ENCODE results near the gene FBXW5. TPM values are rescaled to one million over a fixed set of nuclear protein-coding genes. Genes with fewer than 3 reads are reported as not detected.

FBXW5 gene
- total RNA-seq, 1 experiment from 2014 or later = 66.8 TPM

DNA sequence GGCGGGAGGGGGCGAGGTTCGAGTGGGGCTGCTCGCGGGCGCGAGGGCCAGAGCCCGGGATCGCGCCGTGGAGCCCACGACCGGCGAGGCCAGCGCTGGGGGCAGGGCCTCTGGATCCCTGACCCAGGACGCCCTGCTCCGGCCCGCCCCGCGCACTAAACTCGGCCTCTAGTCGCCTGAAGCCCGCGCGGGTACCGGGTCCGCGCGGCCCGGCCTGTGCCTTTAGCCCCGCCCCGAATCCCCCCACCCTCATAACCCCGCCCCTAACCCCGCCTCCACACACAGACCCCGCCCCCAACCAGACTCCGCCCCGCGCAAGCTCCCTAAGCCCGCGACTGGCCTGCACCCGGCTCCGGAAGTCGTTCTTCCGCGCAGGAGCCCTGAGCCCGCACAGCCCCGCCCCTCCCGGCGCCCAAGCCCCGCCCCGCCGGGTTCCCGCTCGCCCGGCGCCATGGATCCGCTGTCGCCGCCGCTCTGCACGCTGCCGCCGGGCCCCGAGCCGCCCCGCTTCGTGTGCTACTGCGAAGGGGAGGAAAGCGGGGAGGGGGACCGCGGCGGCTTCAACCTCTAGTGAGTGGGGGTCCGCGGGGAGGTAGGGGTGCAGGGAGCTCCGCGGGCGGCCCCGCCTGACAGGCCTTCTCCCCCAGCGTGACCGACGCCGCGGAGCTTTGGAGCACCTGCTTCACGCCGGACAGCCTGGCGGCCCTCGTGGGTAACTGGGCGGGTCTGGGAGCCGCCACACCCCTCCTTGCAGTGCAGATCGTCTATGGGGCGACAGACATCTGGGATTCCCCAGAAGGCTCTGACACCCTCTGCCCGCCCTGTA, 47.7 kb upstream of the FBXW5 start, which contains the start of gene PAXX:
PAXX (plus strand) TSS at position 430 of the 826 bp plus-strand sequence; CDS start at position 452, 22 bp downstream.
- peak; percentile 93 to 96 for DNase-seq
- Mint-ChIP-seq H3K4me3 (ENCODE audit: unreplicated experiment) (peak within 1 kb of the TSS; percentile 83), H3K4me1 (ENCODE audit: low read depth, unreplicated experiment) (peaks cover 30% of the 10 kb centered on the region), H3K27me3 (ENCODE audit: insufficient read depth, unreplicated experiment) (no peaks in the 10 kb centered on the region), H3K36me3 (ENCODE audit: insufficient read depth, unreplicated experiment) (peaks cover 36% of the 10 kb centered on the region), H3K27ac (ENCODE audit: unreplicated experiment) (peak within 1 kb of the TSS; percentile 82), H3K9me3 (ENCODE audit: unreplicated experiment) (no peaks in the 10 kb centered on the region)
- intact Hi-C loops (cut with micrococcal nuclease; ENCODE audit: unreplicated experiment) = no loop called here
- POLR2A ChIA-PET = interaction anchor here (0.6 to 1.0 kb wide), 9 partner anchors 17 to 202 kb away, joined by 3 to 13 read pairs (median 4); partner anchors contain the start of genes MAN1B1, TMEM141 and TRAF2
- peaks cover 55% of the 10 kb centered on the region for H3K4me1 ChIP-seq
- no peaks in the 10 kb centered on the region for H3K36me3 ChIP-seq (ENCODE audit: control insufficient read depth, insufficient read depth, low read length)
- H3K4me3 ChIP-seq (ENCODE audit: low read depth, low read length) = peak within 1 kb of the TSS; percentile 87
- TF ChIP-seq, protein P1, sequence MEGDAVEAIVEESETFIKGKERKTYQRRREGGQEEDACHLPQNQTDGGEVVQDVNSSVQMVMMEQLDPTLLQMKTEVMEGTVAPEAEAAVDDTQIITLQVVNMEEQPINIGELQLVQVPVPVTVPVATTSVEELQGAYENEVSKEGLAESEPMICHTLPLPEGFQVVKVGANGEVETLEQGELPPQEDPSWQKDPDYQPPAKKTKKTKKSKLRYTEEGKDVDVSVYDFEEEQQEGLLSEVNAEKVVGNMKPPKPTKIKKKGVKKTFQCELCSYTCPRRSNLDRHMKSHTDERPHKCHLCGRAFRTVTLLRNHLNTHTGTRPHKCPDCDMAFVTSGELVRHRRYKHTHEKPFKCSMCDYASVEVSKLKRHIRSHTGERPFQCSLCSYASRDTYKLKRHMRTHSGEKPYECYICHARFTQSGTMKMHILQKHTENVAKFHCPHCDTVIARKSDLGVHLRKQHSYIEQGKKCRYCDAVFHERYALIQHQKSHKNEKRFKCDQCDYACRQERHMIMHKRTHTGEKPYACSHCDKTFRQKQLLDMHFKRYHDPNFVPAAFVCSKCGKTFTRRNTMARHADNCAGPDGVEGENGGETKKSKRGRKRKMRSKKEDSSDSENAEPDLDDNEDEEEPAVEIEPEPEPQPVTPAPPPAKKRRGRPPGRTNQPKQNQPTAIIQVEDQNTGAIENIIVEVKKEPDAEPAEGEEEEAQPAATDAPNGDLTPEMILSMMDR (IDR thresholded peaks at IDR 0.05; ENCODE audit: insufficient read depth in 1 of 2, low read depth in 1 of 2, low read length in 1 of 2, severe bottlenecking in 1 of 2, unreplicated experiment in 1 of 2) = no peak
- BruUV-seq (replicated peaks) = TSS peak; percentile 88
- H3K27me3 ChIP-seq (replicated peaks; ENCODE audit: control insufficient read depth, insufficient read depth, low read length) = no peaks in the 10 kb centered on the region
- H3K9me3 ChIP-seq = no peaks in the 10 kb centered on the region
- CTCF ChIA-PET = interaction anchor here (0.5 to 2.7 kb wide), 9 partner anchors 37 to 237 kb away, joined by 3 to 18 read pairs (median 4); partner anchors contain the start of genes FBXW5 and NPDC1

DNA sequence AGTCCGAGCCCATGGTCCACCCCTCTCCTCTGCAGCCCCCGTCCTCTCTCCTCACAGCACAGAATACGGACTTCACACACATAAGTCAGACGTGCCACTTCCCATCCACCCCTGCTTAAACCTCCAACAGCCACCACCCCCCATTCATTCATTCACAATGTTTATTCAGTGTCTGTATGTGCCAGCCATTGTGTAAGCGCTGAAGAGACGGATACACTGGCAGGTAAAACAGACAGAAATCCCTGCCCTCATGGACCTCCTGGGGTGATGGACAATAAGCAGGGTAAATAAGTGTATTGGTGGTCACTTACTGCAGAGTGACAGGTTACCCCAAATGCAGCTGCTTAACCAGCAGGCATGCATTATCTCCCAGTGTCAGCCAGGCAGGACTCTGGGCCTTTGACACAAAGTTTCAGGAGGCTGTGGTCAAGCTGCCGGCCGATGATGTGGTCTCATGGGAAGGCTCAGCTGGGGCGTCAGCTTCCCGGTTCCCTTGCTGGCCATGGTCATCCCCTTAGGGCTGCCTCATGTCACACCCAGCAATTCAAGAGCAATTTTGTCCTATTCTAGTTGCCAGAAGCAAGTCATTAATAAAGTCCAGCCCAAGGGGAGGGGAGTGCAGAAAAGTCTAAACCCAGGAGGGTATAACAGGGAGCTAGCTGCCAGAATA, 45.8 kb upstream of the FBXW5 start:
- Histone ChIP-seq H3K27me3 (replicated peaks; ENCODE audit: control insufficient read depth, insufficient read depth, low read length) (no peaks in the 10 kb centered on the region), H3K4me3 (ENCODE audit: low read depth, low read length) (no peak overlapping the region), H3K36me3 (ENCODE audit: control insufficient read depth, insufficient read depth, low read length) (no peaks in the 10 kb centered on the region), H3K9me3 (no peaks in the 10 kb centered on the region), H3K4me1 (peaks cover 40% of the 10 kb centered on the region)
- DNase-seq = no peak
- BruUV-seq (replicated peaks) = no TSS peak
- intact Hi-C loops (cut with micrococcal nuclease; ENCODE audit: unreplicated experiment) = no loop called here
- H3K4me1 Mint-ChIP-seq (ENCODE audit: low read depth, unreplicated experiment) = peaks cover 30% of the 10 kb centered on the region
- H3K36me3 Mint-ChIP-seq (ENCODE audit: insufficient read depth, unreplicated experiment) = peaks cover 23% of the 10 kb centered on the region
- TF ChIP-seq, protein P1 (IDR thresholded peaks at IDR 0.05; ENCODE audit: insufficient read depth in 1 of 2, low read depth in 1 of 2, low read length in 1 of 2, severe bottlenecking in 1 of 2, unreplicated experiment in 1 of 2) = no peak
- ChIA-PET CTCF (interaction anchor here (1.4 kb wide), 1 partner anchor 45 kb away, joined by 3 read pairs; no protein-coding TSS in a partner anchor), POLR2A (no interaction called here)
- peak overlapping the region; percentile 1 for H3K4me3 Mint-ChIP-seq (ENCODE audit: unreplicated experiment)
- peak overlapping the region; percentile 14 for H3K27ac Mint-ChIP-seq (ENCODE audit: unreplicated experiment)
- no peaks in the 10 kb centered on the region for H3K9me3 Mint-ChIP-seq (ENCODE audit: unreplicated experiment)
- H3K27me3 Mint-ChIP-seq (ENCODE audit: insufficient read depth, unreplicated experiment) = no peaks in the 10 kb centered on the region

DNA sequence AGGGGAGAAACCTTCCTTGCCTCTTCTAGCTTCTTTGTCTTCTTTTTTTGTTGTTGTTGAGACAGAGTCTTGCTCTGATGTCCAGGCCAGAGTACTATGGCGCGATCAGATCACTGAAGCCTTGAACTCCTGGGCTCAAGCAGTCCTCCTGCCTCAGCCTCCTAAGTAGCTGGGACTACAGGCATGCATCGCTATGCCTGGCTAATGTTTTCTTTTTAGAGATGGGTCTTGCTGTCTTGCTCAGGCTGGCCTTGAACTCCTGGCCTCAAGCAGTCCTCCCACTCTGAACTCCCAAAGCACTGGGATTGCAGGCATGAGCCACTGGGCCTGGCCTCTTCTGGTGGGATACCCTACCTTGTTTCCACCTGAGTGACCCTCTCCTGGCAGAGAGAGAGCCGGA, 44.3 kb upstream of the FBXW5 start:
- H3K4me1 Mint-ChIP-seq (ENCODE audit: low read depth, unreplicated experiment) = peaks cover 30% of the 10 kb centered on the region
- no peak overlapping the region for H3K4me3 ChIP-seq (ENCODE audit: low read depth, low read length)
- no peaks in the 10 kb centered on the region for H3K36me3 ChIP-seq (ENCODE audit: control insufficient read depth, insufficient read depth, low read length)
- TF ChIP-seq, protein P1 (IDR thresholded peaks at IDR 0.05; ENCODE audit: insufficient read depth in 1 of 2, low read depth in 1 of 2, low read length in 1 of 2, severe bottlenecking in 1 of 2, unreplicated experiment in 1 of 2) = no peak
- CTCF ChIA-PET = interaction anchor here (0.6 to 1.4 kb wide), 5 partner anchors 41 to 616 kb away, joined by 3 to 4 read pairs (median 3); no protein-coding TSS in a partner anchor
- no peak overlapping the region for H3K4me3 Mint-ChIP-seq (ENCODE audit: unreplicated experiment)
- no peaks in the 10 kb centered on the region for H3K9me3 Mint-ChIP-seq (ENCODE audit: unreplicated experiment)
- no peak for DNase-seq
- BruUV-seq (replicated peaks) = no TSS peak
- no peaks in the 10 kb centered on the region for H3K9me3 ChIP-seq
- POLR2A ChIA-PET = no interaction called here
- H3K4me1 ChIP-seq = peaks cover 39% of the 10 kb centered on the region
- intact Hi-C loops (cut with micrococcal nuclease; ENCODE audit: unreplicated experiment) = no loop called here
- peaks cover 18% of the 10 kb centered on the region for H3K36me3 Mint-ChIP-seq (ENCODE audit: insufficient read depth, unreplicated experiment)
- H3K27me3 Mint-ChIP-seq (ENCODE audit: insufficient read depth, unreplicated experiment) = no peaks in the 10 kb centered on the region
- H3K27ac Mint-ChIP-seq (ENCODE audit: unreplicated experiment) = peak overlapping the region; percentile 14
- H3K27me3 ChIP-seq (replicated peaks; ENCODE audit: control insufficient read depth, insufficient read depth, low read length) = no peaks in the 10 kb centered on the region

Data from Caco-2 (cell line).